ENCODE measurements around the gene SOX15. TPM values are rescaled to one million over a fixed set of nuclear protein-coding genes. Genes with fewer than 3 reads are reported as not detected.
A peak's percentile ranks its signal among the peaks of the same experiment; 100 is the strongest.

SOX15 gene
- total and polyA plus RNA-seq, 2 of the 13 experiments (the other 11 are each of a cell fraction or from before 2014, with no cell fraction given), result 0.07 to 0.18 TPM

- peak; percentile 87 for TF ChIP-seq ZFP90 (CRISPR knock-in tag; IDR thresholded peaks at IDR 0.05; ENCODE audit: borderline replicate concordance)
- TF ChIP-seq ZNF644 (CRISPR knock-in tag; IDR thresholded peaks at IDR 0.05; ENCODE audit: low read depth), result no peak
- peak; percentile 60; the same call in 1 of the 2 replicates for TF ChIP-seq ZNF264 (CRISPR knock-in tag; IDR thresholded peaks at IDR 0.05)
- TF ChIP-seq, protein P1, sequence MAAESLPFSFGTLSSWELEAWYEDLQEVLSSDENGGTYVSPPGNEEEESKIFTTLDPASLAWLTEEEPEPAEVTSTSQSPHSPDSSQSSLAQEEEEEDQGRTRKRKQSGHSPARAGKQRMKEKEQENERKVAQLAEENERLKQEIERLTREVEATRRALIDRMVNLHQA (CRISPR knock-in tag; IDR thresholded peaks at IDR 0.05), result no peak
- TF ChIP-seq HOMEZ (CRISPR knock-in tag; IDR thresholded peaks at IDR 0.05; ENCODE audit: low read depth), result peak; percentile 37; the same call in 1 of the 2 replicates
- TF ChIP-seq KDM2A (CRISPR knock-in tag; IDR thresholded peaks at IDR 0.05; ENCODE audit: borderline replicate concordance, low read depth), result peak; percentile 78; the same call in 1 of the 2 replicates
- 0 out of 2 replicates have a peak, but pooled peaks have one; percentile 33 for TF ChIP-seq ZNF205 (CRISPR knock-in tag; IDR thresholded peaks at IDR 0.05)
- TF ChIP-seq TFAP4 (IDR thresholded peaks at IDR 0.05; ENCODE audit: borderline replicate concordance, low read depth), result peak; percentile 93
- no peak; the same call in 1 of the 2 replicates for TF ChIP-seq ZNF343 (CRISPR knock-in tag; IDR thresholded peaks at IDR 0.05)
- TF ChIP-seq BRCA1 (CRISPR knock-in tag; IDR thresholded peaks at IDR 0.05), result peak; percentile 69; the same call in 1 of the 2 replicates
- no peak for TF ChIP-seq PHF20 (CRISPR knock-in tag; IDR thresholded peaks at IDR 0.05)
- TF ChIP-seq SP1 (IDR thresholded peaks at IDR 0.05), result no peak
- peak; percentile 75; the same call in 1 of the 2 replicates for TF ChIP-seq SP1 (CRISPR knock-in tag; IDR thresholded peaks at IDR 0.05)
- TF ChIP-seq, protein P2, sequence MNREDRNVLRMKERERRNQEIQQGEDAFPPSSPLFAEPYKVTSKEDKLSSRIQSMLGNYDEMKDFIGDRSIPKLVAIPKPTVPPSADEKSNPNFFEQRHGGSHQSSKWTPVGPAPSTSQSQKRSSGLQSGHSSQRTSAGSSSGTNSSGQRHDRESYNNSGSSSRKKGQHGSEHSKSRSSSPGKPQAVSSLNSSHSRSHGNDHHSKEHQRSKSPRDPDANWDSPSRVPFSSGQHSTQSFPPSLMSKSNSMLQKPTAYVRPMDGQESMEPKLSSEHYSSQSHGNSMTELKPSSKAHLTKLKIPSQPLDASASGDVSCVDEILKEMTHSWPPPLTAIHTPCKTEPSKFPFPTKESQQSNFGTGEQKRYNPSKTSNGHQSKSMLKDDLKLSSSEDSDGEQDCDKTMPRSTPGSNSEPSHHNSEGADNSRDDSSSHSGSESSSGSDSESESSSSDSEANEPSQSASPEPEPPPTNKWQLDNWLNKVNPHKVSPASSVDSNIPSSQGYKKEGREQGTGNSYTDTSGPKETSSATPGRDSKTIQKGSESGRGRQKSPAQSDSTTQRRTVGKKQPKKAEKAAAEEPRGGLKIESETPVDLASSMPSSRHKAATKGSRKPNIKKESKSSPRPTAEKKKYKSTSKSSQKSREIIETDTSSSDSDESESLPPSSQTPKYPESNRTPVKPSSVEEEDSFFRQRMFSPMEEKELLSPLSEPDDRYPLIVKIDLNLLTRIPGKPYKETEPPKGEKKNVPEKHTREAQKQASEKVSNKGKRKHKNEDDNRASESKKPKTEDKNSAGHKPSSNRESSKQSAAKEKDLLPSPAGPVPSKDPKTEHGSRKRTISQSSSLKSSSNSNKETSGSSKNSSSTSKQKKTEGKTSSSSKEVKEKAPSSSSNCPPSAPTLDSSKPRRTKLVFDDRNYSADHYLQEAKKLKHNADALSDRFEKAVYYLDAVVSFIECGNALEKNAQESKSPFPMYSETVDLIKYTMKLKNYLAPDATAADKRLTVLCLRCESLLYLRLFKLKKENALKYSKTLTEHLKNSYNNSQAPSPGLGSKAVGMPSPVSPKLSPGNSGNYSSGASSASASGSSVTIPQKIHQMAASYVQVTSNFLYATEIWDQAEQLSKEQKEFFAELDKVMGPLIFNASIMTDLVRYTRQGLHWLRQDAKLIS (CRISPR knock-in tag; IDR thresholded peaks at IDR 0.05), result no peak
- peak; percentile 24; the same call in 1 of the 2 replicates for TF ChIP-seq E2F1 (CRISPR knock-in tag; IDR thresholded peaks at IDR 0.05)
- peak; percentile 88 for TF ChIP-seq RXRA (CRISPR knock-in tag; IDR thresholded peaks at IDR 0.05)
- no peak for TF ChIP-seq ZNF773 (CRISPR knock-in tag; IDR thresholded peaks at IDR 0.05; ENCODE audit: borderline replicate concordance)
- TF ChIP-seq ZNF263 (CRISPR knock-in tag; IDR thresholded peaks at IDR 0.05), result peak; percentile 50; the same call in 1 of the 2 replicates
- TF ChIP-seq, protein P3, sequence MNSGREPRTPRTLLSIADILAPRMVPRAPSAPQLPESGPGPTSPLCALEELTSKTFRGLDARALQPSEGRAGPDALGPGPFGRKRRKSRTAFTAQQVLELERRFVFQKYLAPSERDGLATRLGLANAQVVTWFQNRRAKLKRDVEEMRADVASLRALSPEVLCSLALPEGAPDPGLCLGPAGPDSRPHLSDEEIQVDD (CRISPR knock-in tag; IDR thresholded peaks at IDR 0.05; ENCODE audit: borderline replicate concordance), result no peak
- no peak for TF ChIP-seq NR3C1 (CRISPR knock-in tag; IDR thresholded peaks at IDR 0.05)
- peak; percentile 45; the same call in 1 of the 2 replicates for TF ChIP-seq ZNF607 (CRISPR knock-in tag; IDR thresholded peaks at IDR 0.05; ENCODE audit: borderline replicate concordance)
Measured at GRCh38 chr17:7627250-7628121, 37.6 kb upstream of the SOX15 start, which contains the start of gene SAT2 (continued).

Data from HepG2 (cell line).